Activated B cell treated with CpG ODN at 0.5 μM for 24 hours (primary cell): ENCODE results near the gene ZNF414. TPM values are rescaled to one million over a fixed set of nuclear protein-coding genes. Genes with fewer than 3 reads are reported as not detected.

Source experiments
- ATAC-seq: fragments of 200-7000 bp; cut with Tn5 transposase; one replicate; pipeline ENCODE4 v1.10.0; 2021; ENCODE audit warnings: low read depth, mild to moderate bottlenecking, moderate library complexity
- CTCF ChIA-PET: fragments of 350-600 bp; sonication (Branson Sonifier 250); formaldehyde crosslinking; loops from one replicate; lab custom pipeline; 2021; ENCODE audit warnings: antibody characterized with exemption; lab: Charles Lee
- POLR2A ChIA-PET: fragments of 350-600 bp; sonication (Branson Sonifier 250); formaldehyde crosslinking; loops from one replicate; lab custom pipeline; 2021; ENCODE audit warnings: antibody characterized with exemption; lab: Charles Lee
- DNase-seq: peaks from one replicate; pipeline ENCODE4 v3.0.0; 2022
- H3K27ac Mint-ChIP-seq: one replicate; pipeline ENCODE4 v1.8.0; 2020; ENCODE audit warnings: mixed read lengths
- H3K27me3 Mint-ChIP-seq: one replicate; pipeline ENCODE4 v1.8.0; 2021; ENCODE audit warnings: mixed read lengths
- H3K36me3 Mint-ChIP-seq: one replicate; pipeline ENCODE4 v1.8.0; 2021; ENCODE audit warnings: low read depth, mixed read lengths
- H3K4me1 Mint-ChIP-seq: one replicate; pipeline ENCODE4 v1.8.0; 2021; ENCODE audit warnings: mixed read lengths
- H3K4me3 Mint-ChIP-seq: one replicate; pipeline ENCODE4 v1.8.0; 2020; ENCODE audit warnings: mild to moderate bottlenecking, mixed read lengths
- H3K9me3 Mint-ChIP-seq: one replicate; pipeline ENCODE4 v1.8.0; 2020; ENCODE audit warnings: mixed read lengths
- intact Hi-C: fragments of 100-400 bp; cut with micrococcal nuclease; formaldehyde crosslinking; loops from one replicate; pipeline ENCODE4 v1.15.1; 2024
- total RNA-seq: library from RNA; stranded (reverse); gene quantifications from 2 replicates; pipeline ENCODE4 v1.2.3, GENCODE V29; 2022
- TF ChIP-seq, protein P1 (sequence below): fragments of 200-600 bp; IDR thresholded peaks from one replicate; pipeline ENCODE4 v1.8.0; 2022; ENCODE audit warnings: antibody characterized with exemption, mild to moderate bottlenecking

Gene ZNF414
- total RNA-seq, 1 donor from 2014 or later = 28.6 TPM

DNA sequence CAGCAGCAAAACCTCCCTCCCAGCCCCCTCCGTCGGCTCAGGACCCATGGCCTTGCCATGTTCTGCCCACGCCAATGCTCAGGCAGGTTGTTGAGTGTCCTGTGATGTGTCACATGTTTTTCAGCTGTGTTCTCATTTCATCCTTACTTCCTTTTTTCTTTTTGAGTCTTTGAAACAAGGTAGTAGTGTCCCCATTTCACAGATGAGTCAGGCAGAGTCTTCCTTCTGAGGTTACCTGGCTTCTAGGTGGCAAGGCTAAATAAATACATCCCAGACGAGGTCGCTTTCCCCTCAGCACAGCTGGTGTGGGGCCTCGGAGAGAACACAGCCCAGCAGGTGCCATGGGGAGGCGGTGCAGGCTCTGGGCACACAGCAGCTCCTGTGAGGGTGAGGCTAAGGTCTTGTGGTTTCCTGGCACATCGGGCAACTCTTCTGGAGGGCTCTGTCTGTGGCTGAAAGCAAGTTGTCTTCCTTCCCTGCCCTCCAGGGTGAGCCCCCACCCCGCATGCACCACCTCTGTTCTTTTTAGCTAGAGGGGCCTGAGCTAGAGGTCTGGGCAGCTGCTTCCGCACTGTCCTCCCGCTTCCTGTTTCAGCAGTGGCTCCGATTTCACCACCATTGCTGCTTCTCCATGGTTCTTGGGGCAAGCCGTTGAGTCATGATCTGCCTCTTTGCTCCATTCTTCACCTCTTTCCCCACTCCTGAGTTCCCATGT lies 26.7 kb downstream of the ZNF414 start:
- POLR2A ChIA-PET = interaction anchor here (0.5 to 1.4 kb wide), 4 partner anchors 14 to 1288 kb away, joined by 3 to 5 read pairs (median 4); partner anchors contain the start of gene ZNF414
- intact Hi-C loops = no loop called here
- H3K36me3 Mint-ChIP-seq = peaks cover 78% of the 10 kb centered on the region
- no peaks in the 10 kb centered on the region for H3K27me3 Mint-ChIP-seq
- H3K4me1 Mint-ChIP-seq = peaks cover 23% of the 10 kb centered on the region
- peak overlapping the region; percentile 81 for H3K27ac Mint-ChIP-seq
- ATAC-seq = peak; percentile 67
- H3K9me3 Mint-ChIP-seq = no peaks in the 10 kb centered on the region
- CTCF ChIA-PET = interaction anchor here (0.6 to 1.5 kb wide), 5 partner anchors 18 to 128 kb away, joined by 3 to 6 read pairs (median 4); partner anchors contain the start of genes MARCHF2 and MYO1F
- DNase-seq = no peak
- TF ChIP-seq, protein P1, sequence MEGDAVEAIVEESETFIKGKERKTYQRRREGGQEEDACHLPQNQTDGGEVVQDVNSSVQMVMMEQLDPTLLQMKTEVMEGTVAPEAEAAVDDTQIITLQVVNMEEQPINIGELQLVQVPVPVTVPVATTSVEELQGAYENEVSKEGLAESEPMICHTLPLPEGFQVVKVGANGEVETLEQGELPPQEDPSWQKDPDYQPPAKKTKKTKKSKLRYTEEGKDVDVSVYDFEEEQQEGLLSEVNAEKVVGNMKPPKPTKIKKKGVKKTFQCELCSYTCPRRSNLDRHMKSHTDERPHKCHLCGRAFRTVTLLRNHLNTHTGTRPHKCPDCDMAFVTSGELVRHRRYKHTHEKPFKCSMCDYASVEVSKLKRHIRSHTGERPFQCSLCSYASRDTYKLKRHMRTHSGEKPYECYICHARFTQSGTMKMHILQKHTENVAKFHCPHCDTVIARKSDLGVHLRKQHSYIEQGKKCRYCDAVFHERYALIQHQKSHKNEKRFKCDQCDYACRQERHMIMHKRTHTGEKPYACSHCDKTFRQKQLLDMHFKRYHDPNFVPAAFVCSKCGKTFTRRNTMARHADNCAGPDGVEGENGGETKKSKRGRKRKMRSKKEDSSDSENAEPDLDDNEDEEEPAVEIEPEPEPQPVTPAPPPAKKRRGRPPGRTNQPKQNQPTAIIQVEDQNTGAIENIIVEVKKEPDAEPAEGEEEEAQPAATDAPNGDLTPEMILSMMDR = no peak
- H3K4me3 Mint-ChIP-seq = peak overlapping the region; percentile 19

DNA sequence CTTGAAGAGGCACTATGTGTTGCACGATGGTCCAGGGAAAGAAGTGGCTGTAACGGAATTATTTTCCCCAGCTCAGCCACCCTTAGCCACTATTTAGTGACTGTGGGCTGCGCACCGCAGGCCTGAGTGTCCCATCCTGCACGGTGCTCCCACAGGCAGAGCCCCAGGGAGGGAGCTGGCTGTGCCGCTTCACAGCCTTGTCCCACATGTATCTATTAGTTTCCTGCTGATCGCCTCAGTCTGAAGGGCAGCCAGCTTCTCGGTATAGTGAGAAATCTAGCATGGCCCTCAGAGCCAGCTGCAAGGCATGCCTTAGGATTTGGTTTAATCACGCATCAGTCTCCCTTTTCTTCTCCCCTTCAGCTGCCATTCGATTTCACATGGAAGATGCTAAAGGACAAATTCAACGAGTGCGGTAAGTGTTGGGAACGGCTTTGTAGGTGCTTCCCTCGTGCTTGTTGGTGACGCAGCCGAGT lies 27.3 kb downstream of the ZNF414 start:
- ChIA-PET CTCF (interaction anchor here (0.6 to 1.5 kb wide), 3 partner anchors 74 to 129 kb away, joined by 3 to 6 read pairs (median 4); partner anchors contain the start of genes MARCHF2 and MYO1F), POLR2A (interaction anchor here (0.5 to 0.9 kb wide), 2 partner anchors 74 to 1288 kb away, joined by 3 read pairs; no protein-coding TSS in a partner anchor)
- no peaks in the 10 kb centered on the region for H3K9me3 Mint-ChIP-seq
- ATAC-seq (no peak), DNase-seq (no peak)
- TF ChIP-seq, protein P1 = no peak
- peaks cover 83% of the 10 kb centered on the region for H3K36me3 Mint-ChIP-seq
- peak overlapping the region; percentile 81 for H3K27ac Mint-ChIP-seq
- H3K4me3 Mint-ChIP-seq = peak overlapping the region; percentile 19
- H3K4me1 Mint-ChIP-seq = peaks cover 23% of the 10 kb centered on the region
- intact Hi-C loops = no loop called here
- no peaks in the 10 kb centered on the region for H3K27me3 Mint-ChIP-seq

DNA sequence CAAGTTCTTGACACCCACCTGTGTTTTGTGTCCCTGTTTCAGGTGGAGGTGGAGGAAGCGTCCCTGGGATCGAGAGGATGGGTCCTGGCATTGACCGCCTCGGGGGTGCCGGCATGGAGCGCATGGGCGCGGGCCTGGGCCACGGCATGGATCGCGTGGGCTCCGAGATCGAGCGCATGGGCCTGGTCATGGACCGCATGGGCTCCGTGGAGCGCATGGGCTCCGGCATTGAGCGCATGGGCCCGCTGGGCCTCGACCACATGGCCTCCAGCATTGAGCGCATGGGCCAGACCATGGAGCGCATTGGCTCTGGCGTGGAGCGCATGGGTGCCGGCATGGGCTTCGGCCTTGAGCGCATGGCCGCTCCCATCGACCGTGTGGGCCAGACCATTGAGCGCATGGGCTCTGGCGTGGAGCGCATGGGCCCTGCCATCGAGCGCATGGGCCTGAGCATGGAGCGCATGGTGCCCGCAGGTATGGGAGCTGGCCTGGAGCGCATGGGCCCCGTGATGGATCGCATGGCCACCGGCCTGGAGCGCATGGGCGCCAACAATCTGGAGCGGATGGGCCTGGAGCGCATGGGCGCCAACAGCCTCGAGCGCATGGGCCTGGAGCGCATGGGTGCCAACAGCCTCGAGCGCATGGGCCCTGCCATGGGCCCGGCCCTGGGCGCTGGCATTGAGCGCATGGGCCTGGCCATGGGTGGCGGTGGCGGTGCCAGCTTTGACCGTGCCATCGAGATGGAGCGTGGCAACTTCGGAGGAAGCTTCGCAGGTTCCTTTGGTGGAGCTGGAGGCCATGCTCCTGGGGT lies 28.2 kb downstream of the ZNF414 start:
- H3K36me3 Mint-ChIP-seq = peaks cover 87% of the 10 kb centered on the region
- intact Hi-C loops = no loop called here
- POLR2A ChIA-PET = no interaction called here

DNA sequence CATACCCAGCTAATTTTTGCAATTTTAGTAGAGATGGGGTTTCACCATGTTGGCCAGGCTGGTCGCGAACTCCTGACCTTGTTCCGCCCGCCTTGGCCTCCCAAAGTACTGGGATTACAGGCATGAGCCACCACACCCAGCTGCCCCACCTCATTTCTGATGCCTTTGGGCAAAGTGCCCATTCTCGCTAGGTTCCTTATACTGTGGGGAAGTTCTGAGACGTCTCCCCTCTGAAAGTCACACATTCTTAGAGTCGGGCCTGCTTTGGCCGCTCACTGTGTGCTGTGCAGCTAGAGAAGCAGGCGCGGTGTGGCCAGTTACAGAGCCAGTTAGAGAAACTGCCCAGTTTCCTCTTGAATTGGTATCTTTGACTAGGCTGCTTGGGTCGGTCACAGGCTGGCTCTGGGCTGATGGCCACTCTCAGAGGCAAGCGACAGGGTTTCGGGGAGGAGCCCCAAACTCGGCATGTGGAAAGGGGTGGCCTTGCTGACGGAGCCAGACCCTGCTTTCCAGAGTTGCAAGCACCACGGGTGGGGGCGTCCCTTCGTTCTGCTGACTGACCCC lies 29.6 kb downstream of the ZNF414 start:
- ChIA-PET POLR2A (no interaction called here), CTCF (no interaction called here)
- Mint-ChIP-seq H3K36me3 (peaks cover 84% of the 10 kb centered on the region), H3K4me3 (no peak overlapping the region), H3K27me3 (no peaks in the 10 kb centered on the region), H3K4me1 (peaks cover 23% of the 10 kb centered on the region), H3K27ac (no peak overlapping the region), H3K9me3 (no peaks in the 10 kb centered on the region)
- intact Hi-C loops = no loop called here
- DNase-seq (no peak), ATAC-seq (no peak)
- TF ChIP-seq, protein P1 = no peak

More for the DNA sequence above, 28.2 kb downstream of the ZNF414 start:
- no peak overlapping the region for H3K4me3 Mint-ChIP-seq
- H3K27ac Mint-ChIP-seq = peak overlapping the region; percentile 81
- CTCF ChIA-PET = no interaction called here
- no peak for ATAC-seq
- peaks cover 23% of the 10 kb centered on the region for H3K4me1 Mint-ChIP-seq
- H3K9me3 Mint-ChIP-seq = no peaks in the 10 kb centered on the region
- H3K27me3 Mint-ChIP-seq = no peaks in the 10 kb centered on the region
- DNase-seq = no peak
- TF ChIP-seq, protein P1 = no peak
